Adipose tissue (tissue), 3 donors: ENCODE results near the gene ACACB. TPM values are rescaled to one million over a fixed set of nuclear protein-coding genes. Genes with fewer than 3 reads are reported as not detected.

ENCODE experiments used
- H3K27ac ChIP-seq: one replicate; pipeline ENCODE4 v1.5.1; 2013; ENCODE audit warnings: low read depth, low read length
- WGBS, 3 donors: extraction: QIAGEN DNeasy Blood & Tissue Kit; methylation state at CpG; one replicate each; pipeline ENCODE4 v1.1.7; 2013; 5-methylcytosine and 5-hydroxymethylcytosine counted together
- polyA plus RNA-seq, 3 donors: library from polyadenylated mRNA; stranded (reverse); fragments of 200-250 nt; gene quantifications; one replicate each; pipeline ENCODE4 v1.2.3, GENCODE V29; 2013
- donor health status: healthy with polysubstance abuse.
- donor health status: Bipolar disorder and iron deficiency.
- donor health status: healthy.

ACACB gene
- polyA plus RNA-seq, 3 donors = 61.3 to 539 (median 237) TPM

DNA sequence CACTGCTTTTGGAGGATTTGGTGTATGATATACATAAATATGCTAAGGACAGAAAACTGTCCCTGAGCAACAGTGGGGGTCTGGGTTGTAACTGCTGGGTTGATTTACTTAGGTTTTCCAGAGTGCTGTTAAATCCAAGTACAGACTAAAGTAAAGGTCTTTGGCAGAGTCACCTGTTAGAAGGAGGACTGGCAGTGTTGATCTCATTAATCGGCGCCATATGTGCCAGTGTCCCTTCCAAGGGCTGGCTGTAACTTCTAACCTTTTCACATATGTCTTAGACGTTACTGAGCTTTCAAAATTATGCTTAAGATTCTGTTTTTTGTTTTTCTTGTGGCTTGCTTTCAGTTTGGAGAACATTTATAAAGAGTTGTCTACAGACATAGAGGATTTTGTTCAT lies 13.9 kb upstream of the ACACB start:
- WGBS, 3 donors = 86 to 92% (median 87%) methylated on average over 3 of the region's 3 CpGs
- H3K27ac ChIP-seq = no peak overlapping the region

DNA sequence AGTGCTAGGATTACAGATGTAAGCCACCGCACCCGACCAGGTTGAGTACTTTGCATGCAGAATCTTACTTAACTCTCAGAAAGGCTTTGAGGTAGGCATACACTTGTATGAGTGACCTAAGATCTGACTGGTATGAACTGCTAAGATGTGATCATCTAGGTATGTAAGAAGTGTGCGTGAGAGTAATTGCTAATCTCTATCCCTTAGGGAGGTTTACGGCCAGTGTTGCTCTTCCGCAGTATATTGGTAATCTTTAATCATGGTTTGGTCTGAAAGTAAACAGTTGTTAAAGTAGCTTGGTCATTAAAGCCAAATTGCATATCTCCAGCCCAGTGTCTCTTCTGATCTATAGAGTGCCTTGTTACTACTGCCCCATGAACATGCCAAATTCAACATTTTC lies 11.2 kb upstream of the ACACB start:
- WGBS, 3 donors = 89 to 94% (median 94%) methylated on average over 5 of the region's 5 CpGs
- no peak overlapping the region for H3K27ac ChIP-seq

GRCh38 chr12:109109746-109110350 lies 6.5 kb upstream of the ACACB start:
- WGBS, 3 donors = 90 to 94% (median 90%) methylated on average over 6 of the region's 6 CpGs
- H3K27ac ChIP-seq = no peak overlapping the region

DNA sequence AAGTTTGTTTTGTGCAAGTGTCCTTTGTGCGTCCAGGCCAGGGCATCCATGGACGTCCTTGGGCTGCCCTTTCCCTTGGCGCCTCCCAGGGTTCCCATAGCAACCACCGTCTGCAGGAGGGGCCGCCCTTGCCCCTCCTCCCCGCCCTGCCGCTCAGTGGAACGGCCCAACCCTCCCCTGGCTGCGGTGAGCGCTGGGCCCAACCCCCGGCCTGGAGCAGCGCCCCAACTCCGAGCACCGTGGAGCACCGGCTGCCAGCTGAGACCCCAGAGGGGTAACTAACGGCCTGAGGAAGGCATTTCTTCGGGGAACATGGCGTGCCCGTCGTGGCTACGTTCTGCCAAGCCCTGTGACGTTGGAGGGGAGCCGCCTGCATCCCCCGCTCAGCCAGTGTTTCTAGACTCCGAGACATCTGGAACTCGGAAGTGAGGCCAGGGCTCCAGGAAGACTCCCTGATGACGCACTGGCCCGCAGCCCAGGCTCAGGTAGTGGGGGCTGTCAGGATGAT lies 5.3 kb upstream of the ACACB start:
- 2 to 19% (median 9%) methylated on average over 28 of the region's 28 CpGs for WGBS, 3 donors
- peak overlapping the region; percentile 83 for H3K27ac ChIP-seq

DNA sequence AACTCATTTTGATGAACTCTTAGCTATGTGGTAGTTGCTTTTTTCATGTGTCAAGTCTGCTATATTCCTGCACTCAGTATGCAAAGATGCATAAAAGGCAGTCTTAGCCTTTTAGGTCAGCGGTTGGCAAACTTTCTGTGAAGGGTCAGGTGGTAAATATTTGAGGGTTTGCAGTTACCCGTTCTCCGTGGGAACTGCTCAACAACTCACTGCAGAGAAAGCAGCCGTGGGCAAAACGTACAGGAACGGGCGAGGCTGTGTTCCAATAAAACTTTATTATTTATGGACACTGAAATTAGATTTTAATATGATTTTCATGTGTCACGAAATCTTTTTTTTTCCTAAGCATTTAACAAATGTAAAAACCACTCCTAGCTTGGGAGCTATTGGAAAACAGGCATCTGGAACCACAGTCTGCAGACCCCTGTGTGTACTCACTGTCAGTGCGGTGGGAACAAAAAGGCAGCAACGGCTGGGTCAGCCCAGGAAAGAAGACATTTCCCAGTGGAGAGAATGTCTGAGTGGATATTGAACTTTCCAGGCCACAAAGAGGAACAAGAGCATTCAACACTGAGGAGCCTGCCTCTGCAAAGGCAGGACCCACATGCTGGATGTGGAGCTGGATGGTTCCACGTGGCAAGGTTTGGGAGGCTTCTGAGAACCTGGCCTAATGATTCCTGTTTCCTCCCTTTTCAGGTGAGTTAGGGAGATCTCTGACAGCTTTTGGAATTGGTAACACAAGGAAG lies 3.5 kb upstream of the ACACB start:
- WGBS, 3 donors = 38 to 78% (median 73%) methylated on average over 11 of the region's 11 CpGs
- no peak overlapping the region for H3K27ac ChIP-seq

DNA sequence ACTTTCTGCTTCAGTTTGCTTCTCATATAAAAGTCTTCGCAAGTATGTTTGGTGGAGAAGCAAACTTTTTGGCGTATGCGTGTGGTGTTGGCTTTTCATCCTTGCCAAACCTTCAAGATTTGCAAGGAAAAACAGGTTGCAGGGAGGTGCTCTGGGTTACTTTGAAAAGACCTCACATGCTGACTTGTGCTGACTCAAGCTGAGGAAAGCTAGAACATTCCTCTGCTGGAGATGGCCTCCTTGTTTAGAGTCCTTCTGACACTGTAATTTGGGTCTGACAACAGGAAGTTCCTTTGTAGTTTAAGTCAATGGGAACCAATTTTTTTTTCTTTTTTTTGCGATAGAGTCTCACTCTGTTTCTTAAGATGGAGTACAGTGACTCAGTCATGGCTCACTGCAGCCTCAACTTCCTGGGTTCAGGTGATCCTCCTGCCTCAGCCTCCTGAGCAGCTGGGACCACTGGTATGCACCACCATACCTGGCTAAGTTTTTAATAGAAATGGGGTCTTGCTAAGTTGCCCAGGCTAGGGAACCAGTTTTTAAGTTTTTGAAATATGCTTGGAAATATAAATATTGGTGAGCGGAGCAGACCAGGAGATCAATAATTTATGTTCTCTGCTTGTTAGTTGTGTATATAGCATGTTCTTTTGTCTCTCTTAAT lies 2.6 kb upstream of the ACACB start:
- 34 to 85% (median 79%) methylated on average over 5 of the region's 5 CpGs for WGBS, 3 donors
- no peak overlapping the region for H3K27ac ChIP-seq

DNA sequence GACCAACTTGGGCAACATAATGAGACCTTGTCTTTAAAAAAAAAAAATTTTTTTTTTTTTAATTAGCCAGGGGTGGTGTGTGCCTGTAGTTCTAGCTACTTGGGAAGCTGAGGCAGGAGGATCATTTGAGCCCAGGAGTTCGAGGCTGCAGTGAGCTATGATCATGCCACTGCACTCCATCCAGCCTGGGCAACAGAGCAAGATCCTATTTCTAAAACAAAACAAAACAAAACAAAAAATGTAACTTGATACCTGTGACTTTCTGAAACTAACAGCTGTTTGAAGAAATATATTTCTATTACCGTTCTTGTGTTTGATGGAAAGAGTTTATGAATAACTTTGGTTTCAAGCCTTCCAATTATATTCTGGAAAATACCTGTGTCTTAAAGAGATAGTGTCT lies 1.7 kb upstream of the ACACB start:
- H3K27ac ChIP-seq = no peak overlapping the region
- 35 to 79% (median 70%) methylated on average over 2 of the region's 2 CpGs for WGBS, 3 donors

- H3K27ac ChIP-seq = no peak overlapping the region
- WGBS, 3 donors = 17 to 58% (median 49%) methylated on average over 3 of the region's 3 CpGs
These were observed 1.0 kb upstream of the ACACB start for GRCh38 chr12:109115404-109115757.

DNA sequence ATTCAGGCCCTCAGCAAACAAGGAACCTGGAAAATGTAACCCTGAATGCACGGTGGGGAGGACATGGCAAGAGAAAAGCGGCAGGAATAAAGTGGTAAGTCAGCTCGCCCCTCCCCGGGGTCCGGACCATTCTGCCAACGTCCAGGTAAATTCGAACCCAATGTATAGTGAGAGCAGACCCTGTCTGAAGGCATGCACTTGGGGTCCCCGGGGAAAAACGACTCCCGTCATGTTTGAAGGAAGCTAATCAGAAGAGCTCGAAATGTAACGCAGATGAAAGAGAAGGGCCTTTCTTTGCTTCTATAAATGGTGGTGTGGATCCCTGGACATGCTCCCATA lies 193 bp downstream of the ACACB start:
- WGBS, 3 donors = 31 to 75% (median 64%) methylated on average over 12 of the region's 12 CpGs
- H3K27ac ChIP-seq = no peak overlapping the region

GRCh38 chr12:109120095-109120494 lies 3.7 kb downstream of the ACACB start:
- 43 to 77% (median 66%) methylated on average over 2 of the region's 2 CpGs for WGBS, 3 donors
- no peak overlapping the region for H3K27ac ChIP-seq

DNA sequence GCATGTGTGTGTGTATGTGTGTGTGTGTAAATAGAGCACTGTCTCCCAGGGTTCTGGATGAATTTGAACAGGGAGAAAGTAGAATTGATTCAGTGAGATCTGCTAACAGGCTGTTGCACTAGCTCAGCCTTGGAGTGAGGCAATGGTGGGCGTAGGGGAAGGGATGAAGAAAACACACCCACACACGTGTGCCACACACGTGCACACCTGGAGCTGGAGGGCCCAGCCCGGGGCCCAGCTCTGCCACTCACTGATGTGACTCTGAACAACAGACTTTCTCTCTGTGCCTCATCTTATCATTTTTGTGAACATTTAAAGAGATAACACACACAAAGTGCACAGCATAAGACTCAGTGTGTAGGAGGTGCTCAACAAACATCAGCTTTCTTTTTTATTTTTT lies 4.2 kb downstream of the ACACB start:
- H3K27ac ChIP-seq = no peak overlapping the region
- WGBS, 3 donors = 58 to 68% (median 64%) methylated on average over 4 of the region's 4 CpGs

GRCh38 chr12:109121346-109121880 lies 5.0 kb downstream of the ACACB start:
- 89 to 93% (median 91%) methylated on average over 3 of the region's 3 CpGs for WGBS, 3 donors

GRCh38 chr12:109124878-109125648 lies 8.7 kb downstream of the ACACB start:
- 86 to 87% (median 86%) methylated on average over 12 of the region's 12 CpGs for WGBS, 3 donors

More at GRCh38 chr12:109121346-109121880, 5.0 kb downstream of the ACACB start:
- H3K27ac ChIP-seq = no peak overlapping the region

GRCh38 chr12:109125791-109126190 lies 9.4 kb downstream of the ACACB start:
- no peak overlapping the region for H3K27ac ChIP-seq
- WGBS, 3 donors = 72 to 91% (median 88%) methylated on average over 7 of the region's 7 CpGs

More at GRCh38 chr12:109124878-109125648, 8.7 kb downstream of the ACACB start:
- no peak overlapping the region for H3K27ac ChIP-seq

- 60 to 72% (median 69%) methylated on average over 3 of the region's 3 CpGs for WGBS, 3 donors
- no peak overlapping the region for H3K27ac ChIP-seq
These were observed 10.4 kb downstream of the ACACB start for GRCh38 chr12:109126784-109127183.

GRCh38 chr12:109127533-109128242 lies 11.3 kb downstream of the ACACB start:
- WGBS, 3 donors = 84 to 91% (median 87%) methylated on average over 13 of the region's 13 CpGs

DNA sequence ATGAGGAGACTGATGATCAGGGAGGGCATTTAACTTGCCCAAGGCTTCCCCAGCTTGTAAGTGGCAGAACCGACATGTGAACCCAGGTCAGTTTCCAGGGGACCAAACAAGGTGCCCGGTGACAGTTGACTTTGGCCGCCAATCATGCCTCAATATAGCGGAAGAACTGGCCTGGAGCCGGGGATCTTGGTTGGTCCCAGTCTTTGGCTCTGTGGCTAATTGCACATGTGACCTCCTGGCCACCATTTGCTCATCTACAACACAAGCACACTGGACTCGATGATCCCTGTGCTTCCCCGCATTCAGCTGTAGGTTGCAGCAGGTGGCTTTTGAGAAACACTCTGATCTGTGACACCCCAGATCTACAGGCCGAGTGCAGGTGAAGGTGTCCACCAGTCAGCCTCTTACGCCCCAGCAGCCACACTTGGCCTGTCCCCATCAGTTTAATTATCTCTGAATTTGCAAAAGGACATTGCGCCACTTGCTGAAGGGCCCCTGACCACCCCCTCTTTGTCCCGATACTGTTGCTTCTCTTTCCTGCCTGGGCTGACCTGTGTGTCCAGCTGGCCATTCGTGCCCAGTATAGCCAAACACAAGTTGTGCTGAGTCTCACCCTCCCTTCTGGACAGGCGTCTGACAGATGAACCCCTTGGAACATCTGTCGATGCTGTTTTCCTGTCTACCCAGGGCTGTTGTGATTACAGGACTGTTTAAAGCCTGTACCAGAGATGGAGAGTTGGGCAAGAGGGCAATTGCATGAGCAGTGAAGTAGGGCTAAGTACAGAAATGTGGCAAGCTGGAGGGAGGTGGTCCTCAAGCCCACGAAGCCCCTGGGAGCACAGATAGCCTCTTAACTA lies 14.1 kb downstream of the ACACB start:
- H3K27ac ChIP-seq = no peak overlapping the region
- WGBS, 3 donors = 74 to 77% (median 77%) methylated on average over 15 of the region's 15 CpGs

More at GRCh38 chr12:109127533-109128242, 11.3 kb downstream of the ACACB start:
- no peak overlapping the region for H3K27ac ChIP-seq
